Effector CD4-positive, alpha-beta T cell (primary cell): ENCODE results near the gene SMYD1. TPM values are rescaled to one million over a fixed set of nuclear protein-coding genes. Genes with fewer than 3 reads are reported as not detected.
"Not testable (repeated sequence)": the region's sequence is repeated elsewhere in the genome, so short reads cannot be mapped to it uniquely, and the experiment has no call there.

Experiments used
- DNase-seq: peaks from one replicate; pipeline ENCODE4 v3.0.0-alpha.2; 2020
- total RNA-seq: gene quantifications from one replicate; lab custom pipeline; 2026; lab: John Stamatoyannopoulos, UW

SMYD1 gene
- not detected for total RNA-seq

DNA sequence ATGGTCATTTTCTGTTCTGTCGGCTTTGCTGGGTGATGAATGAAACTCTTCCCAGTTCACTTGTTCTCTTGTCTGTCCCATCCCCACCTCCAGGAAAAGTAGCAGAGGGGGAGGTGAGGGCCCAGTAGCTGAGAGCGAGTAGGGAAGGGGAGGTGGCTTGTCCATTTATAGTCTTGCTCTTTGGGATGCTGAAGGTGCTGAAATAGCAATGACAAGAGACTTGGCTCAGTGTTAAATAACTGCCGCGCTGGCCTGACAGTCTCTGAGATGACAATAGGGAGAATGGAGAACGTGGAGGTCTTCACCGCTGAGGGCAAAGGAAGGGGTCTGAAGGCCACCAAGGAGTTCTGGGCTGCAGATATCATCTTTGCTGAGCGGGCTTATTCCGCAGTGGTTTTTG, at the start of gene SMYD1:
TSS of gene SMYD1 (plus strand) at position 228 of the 400 bp plus-strand sequence. CDS start at position 268, 40 bp downstream.
- DNase-seq, result no peak

DNA sequence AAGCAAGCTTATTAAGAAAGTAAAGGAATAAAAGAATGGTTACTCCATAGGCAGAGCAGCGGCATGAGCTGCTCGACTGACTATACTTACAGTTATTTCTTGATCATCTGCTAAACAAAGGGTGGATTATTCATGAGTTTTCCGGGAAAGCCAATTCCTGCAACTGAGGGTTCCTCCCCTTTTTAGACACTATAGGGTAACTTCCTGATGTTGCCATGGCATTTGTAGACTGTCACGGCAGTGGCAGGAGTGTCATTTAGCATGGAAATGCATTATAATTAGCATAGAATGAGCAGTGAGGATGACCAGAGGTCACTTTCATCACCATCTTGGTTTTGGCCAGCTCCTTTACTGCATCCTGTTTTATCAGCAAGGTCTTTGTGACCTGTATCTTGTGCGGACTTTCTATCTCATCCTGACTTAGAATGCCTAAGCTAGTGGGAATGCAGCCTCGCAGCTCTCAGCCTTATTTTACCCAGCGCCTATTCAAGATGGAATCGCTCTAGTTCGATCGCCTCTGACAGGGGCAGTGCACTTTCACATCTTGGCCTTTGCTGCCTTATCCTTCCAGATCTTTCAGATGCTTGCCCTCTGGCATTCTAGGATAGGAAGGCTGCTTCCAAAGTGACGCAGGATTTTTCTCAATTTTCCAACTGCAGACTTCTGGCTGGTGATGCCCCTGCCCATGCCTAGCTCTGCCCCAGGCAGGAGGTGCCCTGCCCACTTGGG, 49.4 kb upstream of the SMYD1 start:
- DNase-seq, result not testable (repeated sequence)

DNA sequence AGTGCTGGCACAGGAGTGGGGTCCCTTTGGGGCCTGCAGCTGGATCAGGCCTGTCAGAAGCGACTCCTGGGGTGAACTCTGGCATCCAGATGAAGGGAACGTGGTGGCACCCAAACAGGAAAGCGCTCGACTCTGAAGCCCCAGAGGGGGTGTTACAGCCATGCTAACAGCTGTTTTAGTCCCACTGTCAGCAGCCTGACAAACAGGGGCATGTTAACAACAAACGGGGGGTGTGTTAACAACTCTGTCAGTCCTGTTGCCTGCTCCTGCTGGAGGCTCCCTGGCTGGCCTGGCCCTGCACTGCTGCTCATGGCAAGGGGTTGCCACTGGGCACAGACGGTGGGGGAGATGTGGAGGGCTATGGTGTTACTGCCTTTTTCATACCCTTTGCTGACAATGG, 48.7 kb upstream of the SMYD1 start:
- no peak for DNase-seq

DNA sequence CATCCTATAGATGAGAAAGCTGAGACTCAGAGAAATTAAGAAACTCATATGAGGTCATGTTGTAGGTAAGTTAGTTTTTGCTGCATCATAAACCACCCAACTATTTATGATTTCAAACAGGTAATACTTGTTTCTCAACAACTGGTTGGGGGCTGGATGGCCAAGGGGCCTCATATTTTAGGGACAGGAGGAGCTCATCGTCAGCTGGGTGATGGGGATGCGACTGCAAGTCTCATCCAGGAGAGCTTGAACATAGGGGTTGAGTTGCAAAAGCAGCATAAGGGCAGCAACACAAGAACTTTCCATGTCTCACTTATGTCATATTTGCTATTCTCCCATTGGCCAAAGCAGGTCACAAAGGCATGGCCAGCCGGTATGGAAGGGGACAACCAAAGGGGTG, 47.6 kb upstream of the SMYD1 start:
- DNase-seq, result no peak

DNA sequence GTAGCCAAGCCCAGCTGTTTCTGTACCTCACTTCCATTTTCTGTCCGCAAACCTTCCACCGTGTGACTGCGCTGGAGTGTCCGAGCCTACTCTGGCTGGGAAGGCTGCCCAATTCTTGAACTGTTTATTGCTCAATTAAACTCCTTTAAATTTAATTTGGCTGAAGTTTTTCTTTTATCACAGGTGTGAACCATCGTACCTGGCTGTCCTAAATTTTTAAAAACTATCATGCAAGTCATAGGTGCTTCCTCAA, 45.0 kb upstream of the SMYD1 start:
- DNase-seq, result no peak

DNA sequence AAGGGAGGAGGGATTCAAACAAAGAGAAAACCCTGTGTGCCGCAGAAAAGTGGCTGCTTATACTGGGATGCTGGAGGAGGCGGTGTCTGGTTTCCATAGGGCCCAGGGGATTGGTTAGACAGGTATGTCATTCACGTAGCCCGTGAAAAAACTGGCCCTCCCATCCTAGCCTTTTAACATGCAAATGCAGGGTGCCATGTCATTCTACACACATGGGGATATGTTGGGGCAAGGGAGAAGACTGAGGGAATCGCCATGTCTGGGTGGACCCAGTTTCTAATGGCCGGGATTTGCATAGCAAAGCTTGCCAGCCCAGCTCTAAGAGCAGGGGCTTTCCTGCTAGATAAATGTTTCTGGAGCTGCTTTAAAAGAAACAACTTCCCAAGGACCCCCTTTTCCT, 43.1 kb upstream of the SMYD1 start:
- DNase-seq, result no peak

DNA sequence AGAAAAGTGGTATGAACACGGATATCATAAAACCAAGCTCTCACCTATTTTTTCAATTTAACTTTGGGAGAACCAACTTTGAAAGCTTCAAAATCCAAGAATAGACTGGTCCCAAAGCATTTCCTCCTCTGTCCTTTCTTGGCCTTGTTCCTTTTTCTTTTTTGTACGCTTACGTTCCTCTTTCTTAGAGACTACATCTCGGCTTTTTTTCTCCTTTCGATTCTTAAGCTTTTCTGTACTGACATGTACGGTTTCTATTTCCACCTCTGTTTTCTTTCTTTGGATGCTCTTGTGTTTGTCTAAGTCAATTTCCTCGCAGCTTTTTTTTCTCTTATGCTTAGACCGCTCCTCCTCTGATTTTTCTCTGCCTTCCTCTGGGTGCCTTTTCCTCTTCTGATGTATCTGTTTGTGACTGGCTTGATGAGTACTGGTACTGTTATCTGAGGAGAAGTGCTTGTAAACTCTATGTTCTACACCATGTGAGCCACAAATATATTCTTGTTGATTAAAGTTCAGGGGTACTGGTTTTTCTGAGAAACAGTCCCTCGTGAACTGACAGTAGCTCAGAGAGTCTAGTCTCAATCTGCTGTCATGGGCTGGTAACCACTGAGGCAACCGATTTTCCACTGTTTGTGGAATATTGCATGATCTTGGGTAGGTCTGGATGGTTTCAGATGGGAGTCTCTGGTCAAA, 39.8 kb upstream of the SMYD1 start:
- DNase-seq, result no peak

DNA sequence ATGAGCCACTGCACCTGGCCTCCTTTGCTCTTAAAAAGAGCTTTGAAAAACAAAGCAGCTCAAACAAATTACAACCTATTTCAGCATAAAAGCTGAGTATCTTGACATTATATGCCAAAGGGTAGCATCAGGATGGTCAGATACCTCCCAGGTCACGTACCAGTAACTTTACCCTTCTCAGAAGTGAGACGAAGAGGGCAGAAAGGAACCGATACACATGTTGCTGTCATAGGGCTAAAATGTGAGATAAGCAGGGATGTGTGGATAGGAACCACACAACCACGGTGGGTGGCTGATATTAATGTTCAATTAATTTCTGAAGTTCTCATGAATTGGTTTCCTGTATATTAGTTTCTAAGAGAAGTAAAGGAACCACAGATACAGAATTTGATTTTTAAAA, 38.7 kb upstream of the SMYD1 start:
- DNase-seq, result no peak

DNA sequence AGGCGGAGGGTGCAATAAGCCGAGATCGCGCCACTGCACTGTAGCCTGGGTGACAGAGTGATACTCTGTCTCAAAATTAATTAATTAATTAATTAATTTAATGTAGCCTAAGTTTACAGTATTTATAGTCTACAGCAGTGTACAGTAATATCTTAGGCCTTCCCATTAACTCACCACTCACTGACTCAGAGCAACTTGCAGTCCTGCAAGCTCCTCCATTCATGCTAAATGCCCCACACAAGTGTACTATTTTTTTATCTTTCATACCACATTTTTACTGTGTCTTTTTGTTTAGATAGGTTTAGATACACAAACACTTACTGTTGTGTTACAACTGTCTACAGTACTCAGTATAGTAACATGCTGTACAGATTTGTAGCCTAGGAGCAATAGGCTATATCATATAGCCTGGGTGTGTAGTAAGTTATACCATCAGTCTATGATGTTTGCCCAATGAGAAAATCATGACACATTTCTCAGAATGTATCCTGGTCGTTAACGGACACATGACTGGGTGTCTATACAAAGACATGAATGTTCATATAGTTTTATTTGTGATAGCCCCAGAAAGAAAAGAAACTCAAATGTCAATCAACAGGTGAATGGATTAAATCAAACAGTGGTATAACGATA, 35.4 kb upstream of the SMYD1 start:
- DNase-seq, result no peak

DNA sequence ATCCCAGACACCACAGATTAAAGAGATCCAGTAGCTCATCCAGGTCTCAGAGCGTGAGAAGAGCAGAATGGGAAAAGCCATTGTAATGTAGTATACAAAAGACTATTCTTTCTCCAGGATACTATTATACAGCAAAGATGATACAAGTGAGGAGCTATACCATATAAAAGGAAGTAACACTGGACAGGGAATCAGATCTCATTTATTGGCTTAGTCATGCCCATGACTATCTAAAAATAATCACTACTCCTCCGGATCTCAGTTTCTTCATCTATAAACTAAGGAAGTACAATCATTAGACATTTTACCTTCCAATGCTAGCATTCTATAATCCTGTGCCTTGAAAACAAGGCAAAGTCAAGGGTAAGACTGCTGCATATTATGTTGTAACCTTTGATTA, 31.4 kb upstream of the SMYD1 start:
- DNase-seq, result no peak

DNA sequence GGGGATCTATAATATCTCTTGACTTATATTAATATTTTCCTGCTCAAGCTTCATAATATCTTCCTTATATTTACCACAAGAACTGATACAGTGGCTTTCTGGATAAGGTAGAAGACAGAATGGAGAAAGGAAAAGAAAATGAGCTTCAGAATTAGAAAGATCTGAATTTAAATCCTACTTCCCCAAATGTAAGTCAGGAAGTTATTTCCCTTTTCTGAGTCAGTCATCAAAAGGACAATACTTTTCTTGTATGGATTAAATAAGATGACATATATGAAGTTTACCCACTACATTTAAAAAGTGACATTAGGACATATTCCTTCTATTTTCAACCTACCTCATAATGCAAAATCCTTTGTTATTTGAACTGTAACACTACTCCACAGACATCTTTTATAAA, 31.0 kb upstream of the SMYD1 start:
- no peak for DNase-seq

DNA sequence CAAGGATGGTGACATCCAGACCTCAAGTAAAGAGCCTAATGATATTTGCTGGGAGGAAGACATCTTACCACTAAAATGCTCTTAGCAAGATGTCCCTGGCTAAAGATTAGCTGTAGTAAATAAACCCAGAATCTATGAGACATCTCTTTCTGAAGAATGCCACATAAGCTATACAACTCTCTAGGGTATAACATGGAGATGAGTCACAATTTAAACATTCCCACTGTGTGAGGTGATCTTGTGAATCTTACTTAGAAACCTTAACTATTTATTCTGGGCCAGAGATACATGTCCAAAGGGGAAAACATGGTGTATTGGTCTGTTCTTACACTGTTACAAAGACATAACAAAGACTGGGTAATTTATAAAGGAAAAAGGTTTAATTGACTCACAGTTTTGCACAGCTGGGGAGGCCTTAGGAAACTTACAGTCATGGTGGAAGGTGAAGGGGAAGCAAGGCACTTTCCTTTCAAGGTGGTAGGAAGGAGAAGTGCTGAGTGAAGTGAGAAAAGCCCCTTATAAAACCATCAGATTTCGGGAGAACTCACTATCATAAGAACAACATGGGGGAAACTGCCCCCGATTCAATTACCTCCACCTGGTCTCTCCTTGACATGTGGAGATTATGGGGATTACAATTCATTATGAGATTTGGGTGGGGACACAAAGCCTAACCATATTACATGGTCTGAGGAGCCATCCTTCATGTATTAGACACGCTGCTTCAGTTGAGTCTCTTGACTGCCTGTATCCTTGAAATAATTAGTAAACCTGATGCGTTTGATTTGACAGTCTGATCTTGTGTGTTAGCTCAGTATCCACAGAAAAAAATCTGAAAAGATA, 29.1 kb upstream of the SMYD1 start:
- no peak for DNase-seq

DNA sequence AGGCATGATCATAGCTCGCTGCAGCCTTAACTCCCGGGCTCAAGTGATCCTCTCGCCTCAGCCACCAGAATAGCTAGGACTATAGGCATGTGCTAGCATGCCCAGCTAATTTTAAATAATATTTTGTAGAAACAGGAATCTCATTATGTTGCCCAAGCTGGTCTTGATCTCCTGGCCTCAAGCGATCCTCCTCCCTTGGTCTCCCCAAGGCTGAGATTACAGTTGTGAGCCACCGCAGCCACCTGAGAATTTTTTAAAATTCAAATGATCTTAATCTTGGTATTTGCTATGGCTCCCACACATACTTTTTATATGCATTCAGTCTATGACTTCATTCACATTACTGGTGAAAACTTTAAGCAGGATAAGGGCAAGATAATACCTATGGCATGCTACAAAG, 25.1 kb upstream of the SMYD1 start:
- no peak for DNase-seq

DNA sequence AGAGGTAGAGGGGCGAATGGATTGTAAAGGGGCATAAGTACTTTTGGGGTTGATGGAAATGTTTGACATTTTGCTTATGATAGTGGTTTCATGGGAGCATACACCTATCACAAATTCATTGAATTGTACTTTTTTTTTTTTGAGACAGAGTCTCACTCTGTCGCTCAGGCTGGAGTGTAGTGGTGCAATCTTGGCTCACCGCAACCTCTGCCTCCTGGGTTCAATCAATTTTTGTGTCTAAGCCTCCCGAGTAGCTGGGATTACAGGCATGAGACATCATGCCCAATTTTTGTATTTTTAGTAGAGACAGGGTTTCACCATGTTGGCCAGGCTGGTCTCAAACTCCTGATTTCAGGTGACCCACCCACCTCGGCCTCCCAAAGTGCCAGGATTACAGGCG, 22.1 kb upstream of the SMYD1 start:
- DNase-seq, result not testable (repeated sequence)

DNA sequence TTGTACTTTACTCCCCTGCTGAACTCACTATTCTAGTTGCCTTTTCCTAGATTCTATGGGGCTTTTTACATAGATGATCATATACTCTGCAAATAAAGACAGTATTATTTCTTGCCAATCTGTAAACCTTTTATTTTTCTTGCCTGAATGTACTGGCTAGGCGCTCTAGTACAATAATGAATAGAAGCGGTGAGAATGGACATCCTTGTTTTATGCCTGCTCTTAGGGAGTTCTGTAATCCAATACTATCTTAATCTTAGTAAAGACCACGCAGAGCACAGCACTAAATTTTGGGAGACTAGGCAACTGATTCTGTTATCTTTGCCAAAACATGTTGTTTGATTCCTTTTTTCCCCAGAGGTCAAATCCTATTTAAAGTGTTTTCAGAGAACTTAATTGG, 19.1 kb upstream of the SMYD1 start:
- no peak for DNase-seq

DNA sequence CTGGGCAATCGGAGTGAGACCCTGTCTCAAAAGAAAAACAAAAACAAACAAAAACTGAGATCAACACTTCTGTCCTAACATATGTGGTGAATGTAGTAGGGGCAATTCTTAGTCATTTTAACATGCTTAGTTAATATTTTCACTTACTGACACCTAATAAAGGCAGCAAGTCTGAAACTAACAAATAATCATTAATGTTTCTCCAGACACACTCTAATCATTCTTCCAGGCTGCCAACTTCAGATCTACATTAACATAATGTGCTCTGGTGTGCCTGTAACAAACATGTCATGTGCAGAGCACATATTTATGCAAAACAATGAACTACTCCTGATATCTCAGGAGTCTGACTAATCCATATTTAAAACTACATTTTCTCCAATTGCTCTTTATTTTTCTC, 18.0 kb upstream of the SMYD1 start:
- DNase-seq, result no peak

DNA sequence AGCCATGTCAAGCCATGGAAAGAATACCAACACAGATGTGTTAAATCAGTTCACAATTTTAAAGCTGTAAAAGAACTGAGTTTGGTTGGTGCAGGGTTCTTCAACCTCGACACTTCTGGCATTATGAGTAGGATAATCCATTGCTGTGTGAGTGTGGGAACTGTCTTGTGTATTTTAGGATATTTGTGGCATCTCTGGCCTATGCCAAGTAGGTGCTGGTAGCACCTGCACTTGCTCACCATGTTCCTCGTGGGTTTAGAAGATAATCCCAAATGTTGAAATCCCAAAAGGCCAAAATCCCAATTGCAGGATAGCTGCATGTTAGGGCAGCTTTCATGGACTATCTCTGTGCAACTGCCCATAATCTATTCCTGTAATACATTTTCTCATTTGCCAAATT, 15.8 kb upstream of the SMYD1 start:
- no peak for DNase-seq

DNA sequence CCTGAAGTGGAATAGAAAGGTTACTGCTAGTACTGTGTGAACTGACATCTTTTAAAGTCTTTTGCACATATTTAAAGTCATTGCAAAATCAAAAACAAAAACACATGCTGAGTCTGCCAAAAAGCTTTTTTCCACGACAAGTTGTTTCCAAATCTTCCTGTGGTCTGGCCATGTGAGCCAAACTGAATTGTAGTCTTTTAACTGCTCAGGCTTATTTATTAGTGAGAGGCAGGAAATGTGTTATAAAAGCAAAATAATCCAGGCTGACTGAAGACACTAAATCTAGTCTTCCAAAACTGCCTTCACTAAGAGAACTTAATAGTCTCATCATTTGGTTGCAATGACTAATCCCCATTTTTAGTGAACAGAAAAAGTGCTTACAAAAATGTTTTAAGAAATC, 14.3 kb upstream of the SMYD1 start:
- DNase-seq, result no peak

DNA sequence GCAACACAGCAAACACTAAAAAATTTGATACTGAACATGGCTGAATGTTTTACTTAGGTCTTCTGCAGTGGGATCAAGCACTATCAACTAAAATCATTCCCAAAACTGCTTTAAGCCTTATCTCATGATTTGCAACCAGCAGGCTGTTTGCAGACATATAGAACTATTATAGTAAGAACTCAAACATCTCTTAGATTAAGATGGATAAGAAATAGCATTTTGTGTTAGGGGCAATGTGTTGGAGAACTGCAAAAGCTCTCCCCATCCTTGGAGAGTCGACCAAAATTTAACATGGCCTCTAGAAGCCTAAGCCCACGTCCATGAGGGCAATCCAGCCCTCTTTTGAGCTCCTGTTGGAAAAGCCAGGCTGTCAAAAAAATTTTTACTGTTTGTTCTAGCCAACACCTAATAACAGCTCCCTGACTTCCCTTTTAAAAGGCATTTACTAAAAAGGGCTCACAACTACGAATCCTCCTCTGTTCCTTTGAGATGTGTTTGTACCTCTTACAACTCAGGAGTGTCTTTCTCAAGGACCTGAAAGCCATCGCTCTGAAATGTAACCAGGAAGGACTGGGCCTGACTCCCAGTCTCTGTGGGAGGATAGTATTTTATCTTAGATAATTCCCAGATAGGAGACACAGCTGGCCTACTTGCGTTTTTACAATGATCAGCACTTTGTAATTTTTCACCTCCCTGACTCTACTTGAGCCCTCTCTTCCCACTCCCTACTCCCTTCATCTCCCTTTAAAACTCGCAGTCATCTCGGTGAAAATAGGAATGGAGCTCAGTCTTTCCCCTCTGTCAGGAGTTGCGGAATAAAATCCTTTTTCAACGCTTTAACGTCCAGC, 13.5 kb upstream of the SMYD1 start:
- no peak for DNase-seq

DNA sequence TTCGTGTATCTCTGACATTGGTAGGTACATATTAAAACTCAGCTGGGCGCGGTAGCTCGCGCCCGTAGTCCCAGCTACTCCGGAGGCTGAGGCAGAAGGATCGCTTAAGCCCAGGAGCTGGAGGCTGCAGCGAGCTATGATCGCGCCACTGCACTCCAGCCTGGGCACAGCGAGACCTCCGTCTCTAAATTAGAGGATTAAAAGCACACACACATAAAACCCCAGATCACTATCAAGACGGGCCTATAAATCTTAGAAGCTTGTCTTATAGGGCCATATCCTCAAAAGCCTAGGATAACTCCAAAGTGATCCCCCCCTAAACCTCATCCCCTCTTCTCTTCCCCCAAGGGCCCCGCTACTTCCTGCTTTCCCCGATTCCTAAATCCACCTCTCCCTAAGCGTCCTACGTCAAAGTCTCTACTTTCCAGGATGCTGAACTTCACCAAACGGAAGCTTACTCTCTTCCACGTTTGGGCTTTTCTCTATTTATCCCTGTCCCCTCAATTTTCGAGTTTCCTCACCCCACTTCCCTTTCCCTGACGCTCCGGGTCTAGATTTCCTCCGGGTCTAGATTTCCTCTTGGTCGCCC, 12.7 kb upstream of the SMYD1 start:
- no peak for DNase-seq

DNA sequence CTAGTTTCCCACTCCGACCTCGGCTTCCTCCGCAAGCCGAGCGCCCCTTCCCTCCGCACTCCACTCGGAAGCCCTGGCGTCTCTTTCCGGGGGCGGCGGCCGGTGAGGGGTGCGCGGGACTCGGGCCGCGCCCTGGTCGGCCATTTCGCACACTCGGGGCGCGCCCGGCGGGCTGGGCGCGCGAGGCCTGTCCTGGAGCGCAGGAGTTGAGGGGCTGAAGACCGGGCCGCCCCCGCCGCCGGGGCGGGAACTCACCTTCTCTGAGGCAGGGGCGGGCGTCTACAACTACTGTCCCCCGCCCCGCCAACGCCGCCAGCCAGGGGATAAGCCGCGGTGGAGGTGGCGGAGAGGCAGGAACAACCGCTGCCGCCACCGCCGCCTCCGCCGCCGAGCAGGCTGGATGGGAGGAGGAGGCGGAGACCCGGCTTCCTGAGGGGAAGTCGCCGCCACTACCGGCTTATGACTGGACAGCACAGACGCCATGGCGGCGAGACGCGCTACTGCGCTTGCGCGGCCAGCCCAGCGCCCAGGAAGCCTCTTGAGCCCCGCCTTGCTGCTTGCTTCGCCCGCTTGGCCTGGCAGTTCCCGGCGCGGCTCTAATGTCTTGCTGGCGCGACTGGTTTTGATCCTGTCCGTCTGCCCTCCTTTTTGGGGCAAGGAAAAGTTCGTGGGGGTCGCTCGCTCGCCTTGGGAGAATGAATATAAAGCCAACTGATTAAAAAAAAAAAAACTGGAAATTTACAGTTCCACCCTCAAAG, 12.1 kb upstream of the SMYD1 start, which contains the start of gene KRCC1:
TSS of gene KRCC1 (minus strand) at position 413 of the 758 bp plus-strand sequence. CDS start 27,220 bp downstream, outside the sequence.
- DNase-seq, result peak; percentile 93
